ENCODE data around the gene MN1.

Gene MN1

GRCh38 chr22:27792452-27793161 is 8.9 kb downstream of the MN1 start:
- ATAC-seq = no peak
- TF ChIP-seq ISL1 (CRISPR knock-in tag; IDR thresholded peaks at IDR 0.05) (no peak), CSDC2 (CRISPR knock-in tag; IDR thresholded peaks at IDR 0.05) (no peak), RARB (CRISPR knock-in tag; IDR thresholded peaks at IDR 0.05) (no peak), OSR1 (CRISPR knock-in tag; IDR thresholded peaks at IDR 0.05) (no peak), TCF4 (CRISPR knock-in tag; IDR thresholded peaks at IDR 0.05; ENCODE audit: borderline replicate concordance) (no peak), ZC3H10 (CRISPR knock-in tag; IDR thresholded peaks at IDR 0.05) (no peak), SNAI2 (CRISPR knock-in tag; IDR thresholded peaks at IDR 0.05) (no peak), CSRNP3 (CRISPR knock-in tag; IDR thresholded peaks at IDR 0.05) (no peak), PPARA (CRISPR knock-in tag; IDR thresholded peaks at IDR 0.05; ENCODE audit: borderline replicate concordance) (no peak), TOX (CRISPR knock-in tag; IDR thresholded peaks at IDR 0.05; ENCODE audit: borderline replicate concordance) (no peak), BACH2 (CRISPR knock-in tag; IDR thresholded peaks at IDR 0.05; ENCODE audit: borderline replicate concordance) (no peak), ARNTL (CRISPR knock-in tag; IDR thresholded peaks at IDR 0.05; ENCODE audit: borderline replicate concordance, low read depth) (no peak), GLIS3 (CRISPR knock-in tag; IDR thresholded peaks at IDR 0.05) (no peak), PATZ1 (CRISPR knock-in tag; IDR thresholded peaks at IDR 0.05; ENCODE audit: borderline replicate concordance) (no peak), TSHZ2 (CRISPR knock-in tag; IDR thresholded peaks at IDR 0.05) (no peak), CREB5 (CRISPR knock-in tag; IDR thresholded peaks at IDR 0.05; ENCODE audit: low read depth) (no peak)

GRCh38 chr22:27791859-27792241 is 9.7 kb downstream of the MN1 start:
- ATAC-seq = no peak
- TF ChIP-seq ESRRG (CRISPR knock-in tag; IDR thresholded peaks at IDR 0.05) = no peak
- TF ChIP-seq ISL1 (CRISPR knock-in tag; IDR thresholded peaks at IDR 0.05) = peak; percentile 71
- no peak for TF ChIP-seq POU6F1 (CRISPR knock-in tag; IDR thresholded peaks at IDR 0.05; ENCODE audit: borderline replicate concordance, low read depth)

GRCh38 chr22:27791159-27791858 is 10.2 kb downstream of the MN1 start:
- no peak for ATAC-seq

More at GRCh38 chr22:27791159-27791858, 10.2 kb downstream of the MN1 start:
- no peak for TF ChIP-seq ZNF565 (CRISPR knock-in tag; conservative IDR thresholded peaks at IDR 0.05; ENCODE audit: low read depth)
- no peak for TF ChIP-seq ESRRG (CRISPR knock-in tag; IDR thresholded peaks at IDR 0.05)
- TF ChIP-seq SNAI2 (CRISPR knock-in tag; IDR thresholded peaks at IDR 0.05) = no peak
- TF ChIP-seq POU6F1 (CRISPR knock-in tag; IDR thresholded peaks at IDR 0.05; ENCODE audit: borderline replicate concordance, low read depth) = no peak
- TF ChIP-seq CSRNP3 (CRISPR knock-in tag; IDR thresholded peaks at IDR 0.05) = no peak
- TF ChIP-seq ZFP3 (CRISPR knock-in tag; IDR thresholded peaks at IDR 0.05) = no peak
- TF ChIP-seq OSR1 (CRISPR knock-in tag; IDR thresholded peaks at IDR 0.05) = no peak
- no peak for TF ChIP-seq RARB (CRISPR knock-in tag; IDR thresholded peaks at IDR 0.05)
- TF ChIP-seq CSDC2 (CRISPR knock-in tag; IDR thresholded peaks at IDR 0.05) = no peak
- TF ChIP-seq ZFP30 (CRISPR knock-in tag; IDR thresholded peaks at IDR 0.05) = no peak
- TF ChIP-seq ZC3H10 (CRISPR knock-in tag; IDR thresholded peaks at IDR 0.05) = no peak

Data from SK-N-SH treated with all-trans-retinoic acid at 6 μM for 48 hours (cell line).